ENCODE data around the gene PPP1R14D. TPM values are rescaled to one million over a fixed set of nuclear protein-coding genes. Genes with fewer than 3 reads are reported as not detected.

The PPP1R14D gene
- polyA plus RNA-seq, 1 donor from 2014 or later: not detected

GRCh38 chr15:40852529-40852928 is 24.0 kb upstream of the PPP1R14D start:
- H4K20me1 ChIP-seq (ENCODE audit: insufficient read depth): no peaks in the 10 kb centered on the region
- no peak overlapping the region for H3K4me3 ChIP-seq (ENCODE audit: low read length)
- H2AFZ ChIP-seq (ENCODE audit: low read depth, low read length): no peak overlapping the region
- H3K36me3 ChIP-seq (ENCODE audit: insufficient read depth, low read length): no peaks in the 10 kb centered on the region
- no peak overlapping the region for H3K9ac ChIP-seq (ENCODE audit: low read length)
- no peaks in the 10 kb centered on the region for H3K9me3 ChIP-seq (ENCODE audit: low read length)
- H3K27me3 ChIP-seq (ENCODE audit: insufficient read depth, low read depth, low read length): no peaks in the 10 kb centered on the region
- no peak overlapping the region for H3K4me2 ChIP-seq (ENCODE audit: low read length)
- TF ChIP-seq REST (IDR thresholded peaks at IDR 0.05; ENCODE audit: borderline replicate concordance) (no peak), RAD21 (conservative IDR thresholded peaks at IDR 0.05) (no peak), EP300 (conservative IDR thresholded peaks at IDR 0.05; ENCODE audit: poor library complexity, severe bottlenecking) (no peak), SMC3 (conservative IDR thresholded peaks at IDR 0.05; ENCODE audit: poor library complexity) (no peak), TAF1 (IDR thresholded peaks at IDR 0.05; ENCODE audit: low read depth) (no peak), EZH2 (IDR thresholded peaks at IDR 0.05; ENCODE audit: borderline replicate concordance, insufficient read depth, low read length, poor library complexity, severe bottlenecking) (no peak), POLR2AphosphoS5 (IDR thresholded peaks at IDR 0.05) (no peak), MXI1 (conservative IDR thresholded peaks at IDR 0.05; ENCODE audit: poor library complexity, severe bottlenecking) (no peak), CTCF (IDR thresholded peaks at IDR 0.05; ENCODE audit: poor library complexity, severe bottlenecking) (no peak)
- no peaks in the 10 kb centered on the region for H3K9me2 ChIP-seq (ENCODE audit: insufficient read depth, low read length)
- no peaks in the 10 kb centered on the region for H3K79me2 ChIP-seq (replicated peaks; ENCODE audit: insufficient read depth, low read length)
- H3F3A ChIP-seq (ENCODE audit: insufficient read depth, low read length, poor library complexity, severe bottlenecking): no peaks in the 10 kb centered on the region
- no peak overlapping the region for H3K27ac ChIP-seq (ENCODE audit: low read length)

- Histone ChIP-seq H3K9me3 (ENCODE audit: low read length) (no peaks in the 10 kb centered on the region), H3K27me3 (ENCODE audit: insufficient read depth, low read depth, low read length) (peaks cover 11% of the 10 kb centered on the region), H3K4me3 (ENCODE audit: low read length) (no peak overlapping the region), H4K20me1 (ENCODE audit: insufficient read depth) (no peaks in the 10 kb centered on the region), H2AFZ (ENCODE audit: low read depth, low read length) (no peak overlapping the region), H3K27ac (ENCODE audit: low read length) (no peak overlapping the region), H3K9ac (ENCODE audit: low read length) (no peak overlapping the region), H3K4me2 (ENCODE audit: low read length) (no peak overlapping the region), H3K36me3 (ENCODE audit: insufficient read depth, low read length) (no peaks in the 10 kb centered on the region), H3K79me2 (replicated peaks; ENCODE audit: insufficient read depth, low read length) (no peaks in the 10 kb centered on the region), H3F3A (ENCODE audit: insufficient read depth, low read length, poor library complexity, severe bottlenecking) (no peaks in the 10 kb centered on the region), H3K9me2 (ENCODE audit: insufficient read depth, low read length) (no peaks in the 10 kb centered on the region)
- TF ChIP-seq EZH2 (IDR thresholded peaks at IDR 0.05; ENCODE audit: borderline replicate concordance, insufficient read depth, low read length, poor library complexity, severe bottlenecking) (no peak), SMC3 (conservative IDR thresholded peaks at IDR 0.05; ENCODE audit: poor library complexity) (no peak), CTCF (IDR thresholded peaks at IDR 0.05; ENCODE audit: poor library complexity, severe bottlenecking) (no peak), REST (IDR thresholded peaks at IDR 0.05; ENCODE audit: borderline replicate concordance) (no peak), MXI1 (conservative IDR thresholded peaks at IDR 0.05; ENCODE audit: poor library complexity, severe bottlenecking) (no peak), POLR2AphosphoS5 (IDR thresholded peaks at IDR 0.05) (no peak)
Measured at GRCh38 chr15:40850576-40851112, 22.1 kb upstream of the PPP1R14D start.

All from neural cell (in vitro differentiated cells).